Urinary bladder (tissue), 4 donors: ENCODE data around the gene SESN2. TPM values are rescaled to one million over a fixed set of nuclear protein-coding genes. Genes with fewer than 3 reads are reported as not detected.

ENCODE experiments used
- DNase-seq: peaks from one replicate; pipeline ENCODE4 v3.0.0-alpha.2; 2015; ENCODE audit errors: extremely low spot score
- H3K27ac ChIP-seq: one replicate; pipeline ENCODE4 v1.5.1; 2013; ENCODE audit warnings: low read depth, mild to moderate bottlenecking, moderate library complexity
- H3K36me3 ChIP-seq: one replicate; pipeline ENCODE4 v1.6.1; 2013; ENCODE audit warnings: mild to moderate bottlenecking, moderate library complexity; ENCODE audit not compliant: insufficient read depth
- H3K4me1 ChIP-seq: one replicate; pipeline ENCODE4 v1.6.1; 2013; ENCODE audit warnings: mild to moderate bottlenecking, moderate library complexity; ENCODE audit not compliant: insufficient read depth
- H3K4me3 ChIP-seq: one replicate; pipeline ENCODE4 v1.5.1; 2013; ENCODE audit warnings: low read depth, low read length
- WGBS: extraction: QIAGEN DNeasy Blood & Tissue Kit; methylation state at CpG from one replicate; pipeline ENCODE4 v1.1.7; 2013; 5-methylcytosine and 5-hydroxymethylcytosine counted together
- polyA plus RNA-seq: library from polyadenylated mRNA; stranded (reverse); fragments of 200-250 nt; gene quantifications from one replicate; pipeline ENCODE4 v1.2.3, GENCODE V29; 2013
- total RNA-seq: library from RNA; depleted of rRNA; stranded (reverse); fragments of >200 nt; gene quantifications from one replicate; pipeline ENCODE4 v1.2.3, GENCODE V29; 2014
- donor health status: healthy with polysubstance abuse.
- donor health status: healthy.

Gene SESN2
- total and polyA plus RNA-seq, 2 donors, result 3.1 to 9.9 TPM

GRCh38 chr1:28264897-28265296 lies 5.6 kb downstream of the SESN2 start:
- Histone ChIP-seq H3K4me3 (no peak overlapping the region), H3K4me1 (no peaks in the 10 kb centered on the region), H3K36me3 (no peaks in the 10 kb centered on the region), H3K27ac (no peak overlapping the region)
- DNase-seq, result no peak
- WGBS, result 80% methylated on average over 1 of the region's 1 CpG

GRCh38 chr1:28265577-28265976 lies 6.3 kb downstream of the SESN2 start:
- WGBS, result 84% methylated on average over 8 of the region's 8 CpGs
- H3K4me1 ChIP-seq, result no peaks in the 10 kb centered on the region
- no peak for DNase-seq
- H3K36me3 ChIP-seq, result no peaks in the 10 kb centered on the region
- H3K4me3 ChIP-seq, result no peak overlapping the region
- no peak overlapping the region for H3K27ac ChIP-seq

GRCh38 chr1:28266920-28267322 lies 7.6 kb downstream of the SESN2 start:
- H3K36me3 ChIP-seq, result no peaks in the 10 kb centered on the region
- WGBS, result 54% methylated on average over 5 of the region's 5 CpGs
- no peak for DNase-seq

DNA sequence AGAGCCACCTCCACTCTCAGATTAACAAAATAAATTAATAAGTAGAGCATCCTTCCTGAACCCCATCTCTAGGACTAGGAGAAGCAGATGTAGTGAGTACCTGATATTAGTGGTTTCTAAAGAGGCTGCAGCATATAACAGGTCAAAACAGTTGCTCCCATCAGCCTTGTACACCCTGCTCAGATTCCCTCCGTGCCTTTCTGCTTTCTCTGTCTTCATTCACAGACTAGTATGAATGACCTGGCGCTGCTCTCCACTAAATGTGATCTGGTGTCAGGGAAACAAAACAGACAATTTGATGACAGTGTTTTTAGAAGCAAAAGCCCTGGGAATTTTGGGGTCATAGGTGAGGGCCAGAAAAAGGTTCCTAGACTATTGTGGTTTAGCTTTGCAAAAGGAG lies 8.3 kb downstream of the SESN2 start:
- 78% methylated on average over 2 of the region's 2 CpGs for WGBS
- Histone ChIP-seq H3K4me1 (no peaks in the 10 kb centered on the region), H3K4me3 (no peak overlapping the region), H3K27ac (no peak overlapping the region), H3K36me3 (no peaks in the 10 kb centered on the region)
- no peak for DNase-seq

More at GRCh38 chr1:28266920-28267322, 7.6 kb downstream of the SESN2 start:
- Histone ChIP-seq H3K4me3 (no peak overlapping the region), H3K4me1 (no peaks in the 10 kb centered on the region), H3K27ac (no peak overlapping the region)

DNA sequence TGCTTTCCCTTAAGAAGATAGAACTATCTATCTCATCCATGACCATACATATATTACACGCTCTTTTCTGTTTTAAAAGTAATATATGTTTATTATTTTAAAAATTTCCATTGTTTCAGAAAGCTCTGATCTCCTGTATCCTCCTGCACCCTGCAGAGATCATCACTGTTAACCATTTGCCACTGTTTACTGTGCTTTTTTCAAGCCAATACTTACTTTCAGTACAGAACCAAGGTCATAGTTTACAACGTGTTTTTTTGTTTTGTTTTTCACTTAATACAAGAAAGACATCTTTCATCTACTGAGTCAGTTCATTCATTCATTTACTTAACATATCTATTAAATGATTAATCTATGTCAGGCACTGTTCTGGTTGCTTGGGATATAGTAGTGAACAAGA lies 10.2 kb downstream of the SESN2 start:
- no peaks in the 10 kb centered on the region for H3K4me1 ChIP-seq
- no peaks in the 10 kb centered on the region for H3K36me3 ChIP-seq
- H3K27ac ChIP-seq, result no peak overlapping the region
- 81% methylated on average over 2 of the region's 2 CpGs for WGBS
- H3K4me3 ChIP-seq, result no peak overlapping the region
- no peak for DNase-seq

- H3K4me1 ChIP-seq, result no peaks in the 10 kb centered on the region
- WGBS, result 96% methylated on average over 20 of the region's 20 CpGs
- no peak overlapping the region for H3K27ac ChIP-seq
- H3K4me3 ChIP-seq, result no peak overlapping the region
- H3K36me3 ChIP-seq, result no peaks in the 10 kb centered on the region
- no peak for DNase-seq
Measured at GRCh38 chr1:28272215-28272852, 13.0 kb downstream of the SESN2 start.

GRCh38 chr1:28273216-28273860 lies 14.0 kb downstream of the SESN2 start:
- H3K36me3 ChIP-seq, result peaks cover 2% of the 10 kb centered on the region
- no peak for DNase-seq

DNA sequence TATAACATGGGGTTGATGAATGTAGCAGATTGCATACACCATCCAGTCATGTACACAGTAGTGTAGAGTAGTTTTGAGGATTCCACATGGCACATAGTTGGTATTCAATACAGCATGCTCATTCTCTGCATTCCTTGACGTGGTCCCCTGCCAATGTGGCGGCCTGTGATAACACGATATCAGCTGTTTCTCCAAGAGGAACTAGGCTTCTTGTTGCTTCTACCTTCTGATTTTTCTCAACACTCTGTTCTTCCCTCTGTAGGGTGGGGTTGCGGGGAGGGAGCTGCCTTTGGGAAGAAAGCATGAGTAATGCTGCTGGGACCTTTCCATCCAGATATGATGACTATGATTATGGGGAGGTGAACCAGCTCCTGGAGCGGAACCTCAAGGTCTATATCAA lies 19.4 kb downstream of the SESN2 start:
- WGBS, result 94% methylated on average over 5 of the region's 5 CpGs
- Histone ChIP-seq H3K36me3 (peaks cover 2% of the 10 kb centered on the region), H3K4me3 (no peak overlapping the region), H3K4me1 (no peaks in the 10 kb centered on the region), H3K27ac (no peak overlapping the region)
- no peak for DNase-seq

More at GRCh38 chr1:28273216-28273860, 14.0 kb downstream of the SESN2 start:
- Histone ChIP-seq H3K4me1 (no peaks in the 10 kb centered on the region), H3K4me3 (no peak overlapping the region), H3K27ac (no peak overlapping the region)
- 84% methylated on average over 17 of the region's 17 CpGs for WGBS

DNA sequence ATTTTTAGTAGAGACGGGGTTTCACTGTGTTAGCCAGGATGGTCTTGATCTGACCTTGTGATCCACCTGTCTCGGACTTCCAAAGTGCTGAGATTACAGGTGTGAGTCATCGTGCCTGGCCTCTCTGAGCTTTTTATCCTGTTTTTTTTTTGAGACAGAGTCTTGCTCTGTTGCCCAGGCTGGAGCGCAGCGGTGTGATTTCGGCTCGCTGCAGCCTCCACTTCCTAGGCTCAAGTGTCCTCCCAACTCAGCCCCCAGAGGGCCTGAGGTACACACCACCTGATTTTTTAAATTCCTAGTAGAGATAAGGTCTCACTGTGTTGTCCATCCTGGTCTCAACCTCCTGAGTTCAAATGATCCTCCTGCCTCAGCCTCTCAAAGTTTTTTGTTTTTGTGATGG lies 20.4 kb downstream of the SESN2 start:
- WGBS, result 93% methylated on average over 7 of the region's 7 CpGs
- peaks cover 2% of the 10 kb centered on the region for H3K36me3 ChIP-seq

GRCh38 chr1:28280501-28280900 lies 21.2 kb downstream of the SESN2 start:
- Histone ChIP-seq H3K4me3 (no peak overlapping the region), H3K27ac (no peak overlapping the region), H3K36me3 (peaks cover 2% of the 10 kb centered on the region), H3K4me1 (no peaks in the 10 kb centered on the region)
- 92% methylated on average over 8 of the region's 8 CpGs for WGBS
- no peak for DNase-seq

More for the DNA sequence above, 20.4 kb downstream of the SESN2 start:
- no peak for DNase-seq
- Histone ChIP-seq H3K4me1 (no peaks in the 10 kb centered on the region), H3K27ac (no peak overlapping the region), H3K4me3 (no peak overlapping the region)

- no peak for DNase-seq
- WGBS, result 76% methylated on average over 5 of the region's 5 CpGs
- Histone ChIP-seq H3K4me3 (no peak overlapping the region), H3K27ac (no peak overlapping the region), H3K4me1 (no peaks in the 10 kb centered on the region), H3K36me3 (peaks cover 2% of the 10 kb centered on the region)
Measured at GRCh38 chr1:28280977-28281381, 21.7 kb downstream of the SESN2 start.

GRCh38 chr1:28281608-28282425 lies 22.5 kb downstream of the SESN2 start:
- H3K4me3 ChIP-seq, result no peak overlapping the region
- H3K36me3 ChIP-seq, result peaks cover 2% of the 10 kb centered on the region
- DNase-seq, result no peak
- H3K27ac ChIP-seq, result no peak overlapping the region
- H3K4me1 ChIP-seq, result no peaks in the 10 kb centered on the region
- WGBS, result 86% methylated on average over 14 of the region's 14 CpGs

DNA sequence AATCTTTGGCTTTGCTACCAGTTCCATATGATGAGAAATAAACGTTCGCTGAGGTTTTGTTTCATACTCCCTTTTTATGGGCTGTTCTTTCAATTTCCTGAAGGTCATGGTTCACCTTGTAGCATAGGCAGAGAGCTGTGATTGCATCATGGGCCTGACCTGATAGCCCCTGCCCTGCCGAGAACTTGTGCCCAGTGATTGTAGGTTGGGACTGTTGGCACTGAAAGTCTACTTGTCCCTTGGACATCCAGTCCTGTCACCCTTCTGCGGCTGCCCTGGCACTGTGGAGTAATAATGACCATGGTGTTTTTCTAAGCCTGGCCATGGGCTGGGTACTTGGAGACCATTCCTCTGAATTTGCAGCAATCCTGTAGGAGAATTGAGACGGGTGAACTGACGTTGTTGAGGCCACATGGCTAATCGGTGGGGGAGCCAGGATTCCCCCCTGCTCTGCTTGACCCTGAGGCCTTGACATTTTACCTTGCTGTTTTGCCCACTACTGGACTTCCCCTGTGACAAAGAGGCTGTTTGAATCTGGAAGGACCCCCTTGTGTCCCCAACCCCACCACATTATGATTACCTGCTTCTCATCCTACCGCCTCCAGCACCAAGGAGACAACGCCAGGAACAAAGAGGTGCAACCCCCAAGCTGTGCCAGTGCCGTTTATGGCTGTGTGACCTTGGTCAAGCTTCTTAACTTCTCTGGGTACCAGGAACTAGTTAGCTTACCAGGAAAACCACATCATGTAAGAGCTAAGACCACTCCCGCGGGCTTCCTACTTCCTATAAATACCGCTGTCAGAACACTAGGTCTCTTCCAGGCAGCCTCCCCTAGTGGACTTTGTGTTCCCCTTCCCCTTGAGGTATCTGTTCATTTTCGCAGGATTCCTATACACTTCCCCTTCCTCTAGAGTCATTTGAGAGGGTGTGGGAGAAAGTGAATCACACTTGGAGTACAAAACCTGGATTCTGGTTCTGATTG lies 23.4 kb downstream of the SESN2 start:
- Histone ChIP-seq H3K4me3 (no peak overlapping the region), H3K27ac (no peak overlapping the region), H3K4me1 (no peaks in the 10 kb centered on the region), H3K36me3 (peaks cover under 1% of the 10 kb centered on the region)
- no peak for DNase-seq
- WGBS, result 82% methylated on average over 14 of the region's 14 CpGs
